ENCODE measurements around the gene COBLL1.

Gene COBLL1

GRCh38 chr2:164789968-164790367 lies 51.7 kb downstream of the COBLL1 start:
- H3K9me3 ChIP-seq (ENCODE audit: control insufficient read depth in 1 of 2, low read length in 2 of 2): no peaks in the 10 kb centered on the region
- no peak overlapping the region for H3K9ac ChIP-seq (ENCODE audit: low read depth in 1 of 2, low read length in 2 of 2)
- H3K27ac ChIP-seq (ENCODE audit: low read depth, low read length): no peak overlapping the region
- H3K36me3 ChIP-seq (ENCODE audit: control insufficient read depth in 1 of 2, insufficient read depth in 2 of 2, low read length in 2 of 2): no peaks in the 10 kb centered on the region
- H3K4me1 ChIP-seq (ENCODE audit: control insufficient read depth in 1 of 2, insufficient read depth in 2 of 2, low read length in 2 of 2): peaks cover 3 to 4% of the 10 kb centered on the region in 2 donors
- no peak overlapping the region for H3K4me3 ChIP-seq (ENCODE audit: low read depth in 1 of 2, low read length in 2 of 2)
- no peaks in the 10 kb centered on the region for H3K27me3 ChIP-seq (ENCODE audit: control insufficient read depth in 1 of 2, insufficient read depth in 2 of 2, low read length in 2 of 2)

- no peak overlapping the region for H3K9ac ChIP-seq (ENCODE audit: low read depth in 1 of 2, low read length in 2 of 2)
- no peaks in the 10 kb centered on the region for H3K36me3 ChIP-seq (ENCODE audit: control insufficient read depth in 1 of 2, insufficient read depth in 2 of 2, low read length in 2 of 2)
- no peaks in the 10 kb centered on the region for H3K9me3 ChIP-seq (ENCODE audit: control insufficient read depth in 1 of 2, low read length in 2 of 2)
- peaks cover 0 to under 1% of the 10 kb centered on the region in 2 donors for H3K4me1 ChIP-seq (ENCODE audit: control insufficient read depth in 1 of 2, insufficient read depth in 2 of 2, low read length in 2 of 2)
- no peaks in the 10 kb centered on the region for H3K27me3 ChIP-seq (ENCODE audit: control insufficient read depth in 1 of 2, insufficient read depth in 2 of 2, low read length in 2 of 2)
- H3K27ac ChIP-seq (ENCODE audit: low read depth, low read length): no peak overlapping the region
- H3K4me3 ChIP-seq (ENCODE audit: low read depth in 1 of 2, low read length in 2 of 2): no peak overlapping the region
Observed at GRCh38 chr2:164786787-164787186, 54.8 kb downstream of the COBLL1 start.

- Histone ChIP-seq H3K9me3 (ENCODE audit: control insufficient read depth in 1 of 2, low read length in 2 of 2) (no peaks in the 10 kb centered on the region), H3K4me3 (ENCODE audit: low read depth in 1 of 2, low read length in 2 of 2) (no peak overlapping the region), H3K27ac (ENCODE audit: low read depth, low read length) (no peak overlapping the region)
Observed at GRCh38 chr2:164785457-164785856, 56.2 kb downstream of the COBLL1 start.

GRCh38 chr2:164784376-164784775 lies 57.2 kb downstream of the COBLL1 start:
- H3K4me3 ChIP-seq (ENCODE audit: low read depth in 1 of 2, low read length in 2 of 2): no peak overlapping the region
- H3K4me1 ChIP-seq (ENCODE audit: control insufficient read depth in 1 of 2, insufficient read depth in 2 of 2, low read length in 2 of 2): peaks cover 0 to 6% of the 10 kb centered on the region in 2 donors
- H3K27ac ChIP-seq (ENCODE audit: low read depth, low read length): no peak overlapping the region
- no peaks in the 10 kb centered on the region for H3K9me3 ChIP-seq (ENCODE audit: control insufficient read depth in 1 of 2, low read length in 2 of 2)
- no peaks in the 10 kb centered on the region for H3K36me3 ChIP-seq (ENCODE audit: control insufficient read depth in 1 of 2, insufficient read depth in 2 of 2, low read length in 2 of 2)
- H3K27me3 ChIP-seq (ENCODE audit: control insufficient read depth in 1 of 2, insufficient read depth in 2 of 2, low read length in 2 of 2): no peaks in the 10 kb centered on the region
- no peak overlapping the region for H3K9ac ChIP-seq (ENCODE audit: low read depth in 1 of 2, low read length in 2 of 2)

More at GRCh38 chr2:164785457-164785856, 56.2 kb downstream of the COBLL1 start:
- no peaks in the 10 kb centered on the region for H3K36me3 ChIP-seq (ENCODE audit: control insufficient read depth in 1 of 2, insufficient read depth in 2 of 2, low read length in 2 of 2)
- peaks cover 0 to 6% of the 10 kb centered on the region in 2 donors for H3K4me1 ChIP-seq (ENCODE audit: control insufficient read depth in 1 of 2, insufficient read depth in 2 of 2, low read length in 2 of 2)
- H3K9ac ChIP-seq (ENCODE audit: low read depth in 1 of 2, low read length in 2 of 2): no peak overlapping the region
- no peaks in the 10 kb centered on the region for H3K27me3 ChIP-seq (ENCODE audit: control insufficient read depth in 1 of 2, insufficient read depth in 2 of 2, low read length in 2 of 2)

GRCh38 chr2:164782323-164782722 lies 59.3 kb downstream of the COBLL1 start:
- H3K36me3 ChIP-seq (ENCODE audit: control insufficient read depth in 1 of 2, insufficient read depth in 2 of 2, low read length in 2 of 2): no peaks in the 10 kb centered on the region
- H3K9ac ChIP-seq (ENCODE audit: low read depth in 1 of 2, low read length in 2 of 2): no peak overlapping the region
- H3K27ac ChIP-seq (ENCODE audit: low read depth, low read length): no peak overlapping the region
- H3K4me1 ChIP-seq (ENCODE audit: control insufficient read depth in 1 of 2, insufficient read depth in 2 of 2, low read length in 2 of 2): peaks cover 0 to 6% of the 10 kb centered on the region in 2 donors
- H3K4me3 ChIP-seq (ENCODE audit: low read depth in 1 of 2, low read length in 2 of 2): no peak overlapping the region
- H3K27me3 ChIP-seq (ENCODE audit: control insufficient read depth in 1 of 2, insufficient read depth in 2 of 2, low read length in 2 of 2): no peaks in the 10 kb centered on the region
- no peaks in the 10 kb centered on the region for H3K9me3 ChIP-seq (ENCODE audit: control insufficient read depth in 1 of 2, low read length in 2 of 2)

- Histone ChIP-seq H3K27me3 (ENCODE audit: control insufficient read depth in 1 of 2, insufficient read depth in 2 of 2, low read length in 2 of 2) (no peaks in the 10 kb centered on the region), H3K27ac (ENCODE audit: low read depth, low read length) (no peak overlapping the region), H3K9me3 (ENCODE audit: control insufficient read depth in 1 of 2, low read length in 2 of 2) (no peaks in the 10 kb centered on the region), H3K36me3 (ENCODE audit: control insufficient read depth in 1 of 2, insufficient read depth in 2 of 2, low read length in 2 of 2) (no peaks in the 10 kb centered on the region), H3K9ac (ENCODE audit: low read depth in 1 of 2, low read length in 2 of 2) (no peak overlapping the region), H3K4me1 (ENCODE audit: control insufficient read depth in 1 of 2, insufficient read depth in 2 of 2, low read length in 2 of 2) (peaks cover 0 to 6% of the 10 kb centered on the region in 2 donors), H3K4me3 (ENCODE audit: low read depth in 1 of 2, low read length in 2 of 2) (no peak overlapping the region)
Observed at GRCh38 chr2:164781394-164781793, 60.2 kb downstream of the COBLL1 start.

- Histone ChIP-seq H3K4me1 (ENCODE audit: control insufficient read depth in 1 of 2, insufficient read depth in 2 of 2, low read length in 2 of 2) (peaks cover 0 to 6% of the 10 kb centered on the region in 2 donors), H3K9me3 (ENCODE audit: control insufficient read depth in 1 of 2, low read length in 2 of 2) (no peaks in the 10 kb centered on the region), H3K36me3 (ENCODE audit: control insufficient read depth in 1 of 2, insufficient read depth in 2 of 2, low read length in 2 of 2) (no peaks in the 10 kb centered on the region), H3K27me3 (ENCODE audit: control insufficient read depth in 1 of 2, insufficient read depth in 2 of 2, low read length in 2 of 2) (no peaks in the 10 kb centered on the region), H3K4me3 (ENCODE audit: low read depth in 1 of 2, low read length in 2 of 2) (no peak overlapping the region), H3K27ac (ENCODE audit: low read depth, low read length) (no peak overlapping the region), H3K9ac (ENCODE audit: low read depth in 1 of 2, low read length in 2 of 2) (no peak overlapping the region)
Observed at GRCh38 chr2:164780611-164781178, 60.9 kb downstream of the COBLL1 start.

- no peak overlapping the region for H3K9ac ChIP-seq (ENCODE audit: low read depth in 1 of 2, low read length in 2 of 2)
- no peaks in the 10 kb centered on the region for H3K9me3 ChIP-seq (ENCODE audit: control insufficient read depth in 1 of 2, low read length in 2 of 2)
- H3K27ac ChIP-seq (ENCODE audit: low read depth, low read length): no peak overlapping the region
- H3K4me1 ChIP-seq (ENCODE audit: control insufficient read depth in 1 of 2, insufficient read depth in 2 of 2, low read length in 2 of 2): peaks cover 0 to 6% of the 10 kb centered on the region in 2 donors
- H3K4me3 ChIP-seq (ENCODE audit: low read depth in 1 of 2, low read length in 2 of 2): no peak overlapping the region
- H3K27me3 ChIP-seq (ENCODE audit: control insufficient read depth in 1 of 2, insufficient read depth in 2 of 2, low read length in 2 of 2): no peaks in the 10 kb centered on the region
- no peaks in the 10 kb centered on the region for H3K36me3 ChIP-seq (ENCODE audit: control insufficient read depth in 1 of 2, insufficient read depth in 2 of 2, low read length in 2 of 2)
Observed at GRCh38 chr2:164779383-164780057, 62.1 kb downstream of the COBLL1 start.

- Histone ChIP-seq H3K9ac (ENCODE audit: low read depth in 1 of 2, low read length in 2 of 2) (no peak overlapping the region), H3K27me3 (ENCODE audit: control insufficient read depth in 1 of 2, insufficient read depth in 2 of 2, low read length in 2 of 2) (no peaks in the 10 kb centered on the region), H3K36me3 (ENCODE audit: control insufficient read depth in 1 of 2, insufficient read depth in 2 of 2, low read length in 2 of 2) (no peaks in the 10 kb centered on the region), H3K4me3 (ENCODE audit: low read depth in 1 of 2, low read length in 2 of 2) (no peak overlapping the region), H3K4me1 (ENCODE audit: control insufficient read depth in 1 of 2, insufficient read depth in 2 of 2, low read length in 2 of 2) (peaks cover 0 to 6% of the 10 kb centered on the region in 2 donors), H3K27ac (ENCODE audit: low read depth, low read length) (no peak overlapping the region), H3K9me3 (ENCODE audit: control insufficient read depth in 1 of 2, low read length in 2 of 2) (no peaks in the 10 kb centered on the region)
Observed at GRCh38 chr2:164778723-164779122, 62.9 kb downstream of the COBLL1 start.

- no peak overlapping the region for H3K9ac ChIP-seq (ENCODE audit: low read depth in 1 of 2, low read length in 2 of 2)
- H3K36me3 ChIP-seq (ENCODE audit: control insufficient read depth in 1 of 2, insufficient read depth in 2 of 2, low read length in 2 of 2): no peaks in the 10 kb centered on the region
- no peaks in the 10 kb centered on the region for H3K9me3 ChIP-seq (ENCODE audit: control insufficient read depth in 1 of 2, low read length in 2 of 2)
- peaks cover 0 to 6% of the 10 kb centered on the region in 2 donors for H3K4me1 ChIP-seq (ENCODE audit: control insufficient read depth in 1 of 2, insufficient read depth in 2 of 2, low read length in 2 of 2)
- H3K27me3 ChIP-seq (ENCODE audit: control insufficient read depth in 1 of 2, insufficient read depth in 2 of 2, low read length in 2 of 2): no peaks in the 10 kb centered on the region
- H3K4me3 ChIP-seq (ENCODE audit: low read depth in 1 of 2, low read length in 2 of 2): no peak overlapping the region
- no peak overlapping the region for H3K27ac ChIP-seq (ENCODE audit: low read depth, low read length)
Observed at GRCh38 chr2:164777847-164778461, 63.7 kb downstream of the COBLL1 start.
